Measurements from ENCODE around the gene TFCP2.

Gene TFCP2

DNA sequence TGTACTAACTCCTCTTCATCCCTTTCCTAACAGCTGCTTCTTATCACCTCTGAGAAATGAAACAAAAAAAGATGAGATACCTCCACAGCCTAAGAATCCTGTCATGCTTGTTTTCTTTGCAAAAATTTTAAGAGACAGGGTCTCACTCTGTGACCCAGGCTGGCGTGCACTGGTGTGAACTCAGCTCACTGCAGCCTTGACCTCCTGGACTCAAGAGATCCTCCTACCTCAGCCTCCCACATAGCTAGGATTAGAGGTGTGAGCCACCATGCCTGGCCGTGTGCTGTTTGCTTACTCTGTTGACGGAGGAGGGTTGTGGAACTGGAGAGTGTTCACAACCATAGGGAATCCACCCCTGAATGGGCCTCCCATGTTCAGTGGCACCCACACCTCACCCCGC, 105.7 kb downstream of the TFCP2 start:
- H2AFZ ChIP-seq (ENCODE audit: low read length): no peak overlapping the region
- H3K27ac ChIP-seq (ENCODE audit: low read depth, low read length, poor library complexity, severe bottlenecking): no peak overlapping the region
- no peaks in the 10 kb centered on the region for H3F3A ChIP-seq (ENCODE audit: insufficient read depth, low read length)
- peaks cover 21% of the 10 kb centered on the region; the same call in 1 of the 2 replicates for H3K36me3 ChIP-seq (ENCODE audit: insufficient read depth, low read length)
- no peak for TF ChIP-seq EZH2 (IDR thresholded peaks at IDR 0.05; ENCODE audit: borderline replicate concordance, low read length)
- TF ChIP-seq, protein P1, sequence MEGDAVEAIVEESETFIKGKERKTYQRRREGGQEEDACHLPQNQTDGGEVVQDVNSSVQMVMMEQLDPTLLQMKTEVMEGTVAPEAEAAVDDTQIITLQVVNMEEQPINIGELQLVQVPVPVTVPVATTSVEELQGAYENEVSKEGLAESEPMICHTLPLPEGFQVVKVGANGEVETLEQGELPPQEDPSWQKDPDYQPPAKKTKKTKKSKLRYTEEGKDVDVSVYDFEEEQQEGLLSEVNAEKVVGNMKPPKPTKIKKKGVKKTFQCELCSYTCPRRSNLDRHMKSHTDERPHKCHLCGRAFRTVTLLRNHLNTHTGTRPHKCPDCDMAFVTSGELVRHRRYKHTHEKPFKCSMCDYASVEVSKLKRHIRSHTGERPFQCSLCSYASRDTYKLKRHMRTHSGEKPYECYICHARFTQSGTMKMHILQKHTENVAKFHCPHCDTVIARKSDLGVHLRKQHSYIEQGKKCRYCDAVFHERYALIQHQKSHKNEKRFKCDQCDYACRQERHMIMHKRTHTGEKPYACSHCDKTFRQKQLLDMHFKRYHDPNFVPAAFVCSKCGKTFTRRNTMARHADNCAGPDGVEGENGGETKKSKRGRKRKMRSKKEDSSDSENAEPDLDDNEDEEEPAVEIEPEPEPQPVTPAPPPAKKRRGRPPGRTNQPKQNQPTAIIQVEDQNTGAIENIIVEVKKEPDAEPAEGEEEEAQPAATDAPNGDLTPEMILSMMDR (IDR thresholded peaks at IDR 0.05; ENCODE audit: low read length): no peak
- no peaks in the 10 kb centered on the region for H3K27me3 ChIP-seq (ENCODE audit: insufficient read depth, low read length)
- H3K9ac ChIP-seq (ENCODE audit: low read length): no peak overlapping the region
- H3K4me1 ChIP-seq (ENCODE audit: insufficient read depth, low read length, severe bottlenecking): no peaks in the 10 kb centered on the region
- H3K9me2 ChIP-seq (ENCODE audit: low read depth, low read length): no peaks in the 10 kb centered on the region
- no peak overlapping the region for H3K4me2 ChIP-seq (ENCODE audit: low read length)
- no peaks in the 10 kb centered on the region for H3K79me2 ChIP-seq (ENCODE audit: insufficient read depth, low read length)
- H3K9me3 ChIP-seq (ENCODE audit: low read length): no peaks in the 10 kb centered on the region
- H4K20me1 ChIP-seq (ENCODE audit: insufficient read depth, low read length): no peaks in the 10 kb centered on the region
- H3K4me3 ChIP-seq (ENCODE audit: low read depth, low read length, poor library complexity, severe bottlenecking): no peak overlapping the region

DNA sequence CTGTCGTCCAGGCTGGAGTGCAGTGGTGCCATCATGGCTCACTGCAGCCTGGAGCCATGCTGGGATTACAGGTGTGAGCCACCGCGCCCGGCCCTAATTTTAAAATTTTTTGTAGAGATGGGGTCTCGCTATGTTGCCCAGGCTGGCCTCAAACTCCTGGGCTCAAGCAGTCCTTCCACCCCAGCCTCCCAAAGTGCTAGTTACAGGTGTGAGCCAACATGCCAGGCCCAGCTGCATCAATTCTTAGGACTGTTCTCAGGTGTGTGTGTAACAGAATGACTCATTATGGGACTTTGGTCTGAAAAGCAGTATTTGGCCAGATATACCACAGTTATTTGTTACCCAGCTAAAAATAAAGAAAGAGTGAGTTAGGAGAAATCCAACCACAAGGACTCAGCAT, 107.4 kb downstream of the TFCP2 start:
- Histone ChIP-seq H3F3A (ENCODE audit: insufficient read depth, low read length) (no peaks in the 10 kb centered on the region), H2AFZ (ENCODE audit: low read length) (no peak overlapping the region), H3K36me3 (ENCODE audit: insufficient read depth, low read length) (peaks cover 32% of the 10 kb centered on the region), H3K79me2 (ENCODE audit: insufficient read depth, low read length) (no peaks in the 10 kb centered on the region), H3K9me2 (ENCODE audit: low read depth, low read length) (no peaks in the 10 kb centered on the region), H3K27me3 (ENCODE audit: insufficient read depth, low read length) (no peaks in the 10 kb centered on the region), H3K27ac (ENCODE audit: low read depth, low read length, poor library complexity, severe bottlenecking) (no peak overlapping the region), H3K4me3 (ENCODE audit: low read depth, low read length, poor library complexity, severe bottlenecking) (no peak overlapping the region), H3K4me2 (ENCODE audit: low read length) (no peak overlapping the region), H3K4me1 (ENCODE audit: insufficient read depth, low read length, severe bottlenecking) (no peaks in the 10 kb centered on the region), H4K20me1 (ENCODE audit: insufficient read depth, low read length) (no peaks in the 10 kb centered on the region), H3K9me3 (ENCODE audit: low read length) (no peaks in the 10 kb centered on the region), H3K9ac (ENCODE audit: low read length) (no peak overlapping the region)
- TF ChIP-seq, protein P1 (IDR thresholded peaks at IDR 0.05; ENCODE audit: low read length): no peak
- no peak for TF ChIP-seq EZH2 (IDR thresholded peaks at IDR 0.05; ENCODE audit: borderline replicate concordance, low read length)

- Histone ChIP-seq H3K4me2 (ENCODE audit: low read length) (no peak overlapping the region), H4K20me1 (ENCODE audit: insufficient read depth, low read length) (no peaks in the 10 kb centered on the region), H2AFZ (ENCODE audit: low read length) (no peak overlapping the region), H3K27me3 (ENCODE audit: insufficient read depth, low read length) (no peaks in the 10 kb centered on the region), H3K4me1 (ENCODE audit: insufficient read depth, low read length, severe bottlenecking) (no peaks in the 10 kb centered on the region), H3F3A (ENCODE audit: insufficient read depth, low read length) (no peaks in the 10 kb centered on the region), H3K9me3 (ENCODE audit: low read length) (no peaks in the 10 kb centered on the region), H3K27ac (ENCODE audit: low read depth, low read length, poor library complexity, severe bottlenecking) (no peak overlapping the region), H3K79me2 (ENCODE audit: insufficient read depth, low read length) (no peaks in the 10 kb centered on the region), H3K9me2 (ENCODE audit: low read depth, low read length) (no peaks in the 10 kb centered on the region), H3K9ac (ENCODE audit: low read length) (no peak overlapping the region), H3K4me3 (ENCODE audit: low read depth, low read length, poor library complexity, severe bottlenecking) (no peak overlapping the region), H3K36me3 (ENCODE audit: insufficient read depth, low read length) (peaks cover 56% of the 10 kb centered on the region)
- TF ChIP-seq, protein P1 (IDR thresholded peaks at IDR 0.05; ENCODE audit: low read length): no peak
These were observed 110.1 kb downstream of the TFCP2 start for GRCh38 chr12:51062631-51063397.

Data from OCI-LY1 (cell line).